SW 1271 (cell line): ENCODE results near the gene FRMPD4.

Experiments used
- DNase-seq, 2 experiments: peaks; one replicate each; lab custom pipeline; 2025; lab: John Stamatoyannopoulos, UW

The FRMPD4 gene

DNA sequence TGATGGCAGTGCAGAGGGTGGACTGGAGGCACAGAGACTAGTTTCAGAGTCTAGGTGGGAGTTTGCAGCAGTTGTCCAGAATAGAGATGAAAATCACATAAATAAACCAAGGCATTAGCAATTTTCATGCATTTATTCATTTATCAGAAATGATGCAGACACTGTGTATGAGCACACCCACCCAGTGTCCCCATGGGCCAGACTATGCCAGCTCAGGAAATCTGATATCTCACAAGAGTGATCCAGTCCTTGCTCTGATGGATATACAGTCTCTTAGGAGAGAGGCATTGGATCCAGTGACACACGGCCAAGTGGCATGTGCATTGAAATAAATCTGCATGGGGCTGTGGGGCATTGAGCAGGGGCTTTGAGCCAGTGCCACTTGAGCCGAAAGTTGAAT, 228.2 kb downstream of the FRMPD4 start:
- no peak for DNase-seq

DNA sequence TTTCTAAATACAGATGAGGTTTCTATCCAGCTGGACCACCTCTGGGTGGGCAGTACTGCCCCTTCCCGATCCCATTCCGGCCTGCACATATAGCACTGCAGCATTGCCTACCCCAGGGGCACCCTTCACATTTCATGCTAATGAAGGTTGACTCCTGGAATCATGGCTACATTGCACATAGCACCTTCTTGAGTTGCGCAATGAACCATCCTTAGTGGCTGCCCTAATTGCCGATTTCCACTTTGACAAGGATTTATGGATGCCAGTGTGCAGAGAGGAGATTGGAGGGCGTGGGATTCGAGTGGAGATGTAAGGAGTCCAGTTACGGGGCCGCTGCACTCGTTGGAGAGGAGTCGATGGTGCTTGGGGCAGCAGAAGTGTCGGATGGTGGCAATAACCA, 229.0 kb downstream of the FRMPD4 start:
- DNase-seq: no peak

DNA sequence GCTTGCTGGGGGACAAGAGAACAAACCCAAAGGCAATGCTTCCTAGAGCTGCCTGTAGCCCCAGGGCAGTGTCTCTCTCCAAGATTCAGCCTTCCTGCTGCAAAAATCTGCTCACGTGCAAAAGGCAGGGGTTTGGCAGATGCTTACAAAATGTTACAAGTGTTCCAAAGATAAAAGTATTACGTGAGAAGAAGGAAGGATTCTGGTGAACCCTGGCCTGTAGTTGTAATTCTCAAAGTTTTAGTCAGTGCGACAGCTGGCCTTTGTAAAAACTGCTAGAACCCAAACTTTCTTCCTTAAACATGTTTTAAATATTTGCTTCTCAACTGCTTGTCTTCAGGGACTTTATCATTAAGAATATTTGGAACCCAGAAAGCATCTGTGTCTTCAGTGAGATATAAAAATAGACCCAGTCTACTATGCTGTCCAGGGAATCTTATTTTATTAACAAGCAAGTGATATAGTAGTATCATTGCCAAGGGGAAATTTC, 232.3 kb downstream of the FRMPD4 start:
- DNase-seq: no peak

DNA sequence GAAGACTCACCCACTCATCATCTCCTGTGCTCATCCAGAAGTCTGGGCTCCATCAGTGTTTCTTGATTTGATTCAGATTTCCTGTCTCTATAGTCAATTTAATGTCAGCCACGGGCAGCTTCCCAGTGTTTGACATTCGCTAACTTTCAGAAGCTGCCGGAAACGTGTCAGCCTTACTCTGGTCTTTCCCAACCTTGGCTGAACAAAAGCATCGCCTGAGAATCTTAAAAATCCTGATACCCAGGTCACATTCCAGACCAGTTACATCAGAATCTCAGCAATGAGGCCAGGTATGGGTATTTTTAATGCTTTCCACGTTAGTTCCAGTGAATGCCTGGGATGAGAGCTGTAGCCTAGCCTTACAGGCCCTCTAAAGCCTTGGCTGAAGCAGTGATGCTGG, 233.8 kb downstream of the FRMPD4 start:
- DNase-seq: no peak

DNA sequence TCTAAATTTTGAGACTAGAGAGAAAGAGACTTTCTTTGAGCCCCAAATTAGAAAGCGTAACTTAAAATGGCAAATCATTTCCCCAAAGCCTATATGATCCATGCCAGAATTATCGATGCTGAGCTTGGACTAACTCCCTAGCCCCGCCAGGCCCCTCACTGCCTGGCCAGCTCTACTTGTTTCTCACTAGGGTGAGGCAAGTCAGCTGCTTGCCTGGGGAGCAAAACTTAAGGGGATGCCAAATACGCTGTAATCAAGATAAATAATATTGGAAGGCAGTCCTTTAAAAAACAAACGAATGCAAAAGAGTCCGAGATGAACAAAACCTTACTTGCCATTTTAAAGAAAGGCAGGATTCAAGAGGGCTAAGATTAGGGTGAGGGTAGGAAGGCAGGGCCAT, 236.0 kb downstream of the FRMPD4 start:
- no peak for DNase-seq

DNA sequence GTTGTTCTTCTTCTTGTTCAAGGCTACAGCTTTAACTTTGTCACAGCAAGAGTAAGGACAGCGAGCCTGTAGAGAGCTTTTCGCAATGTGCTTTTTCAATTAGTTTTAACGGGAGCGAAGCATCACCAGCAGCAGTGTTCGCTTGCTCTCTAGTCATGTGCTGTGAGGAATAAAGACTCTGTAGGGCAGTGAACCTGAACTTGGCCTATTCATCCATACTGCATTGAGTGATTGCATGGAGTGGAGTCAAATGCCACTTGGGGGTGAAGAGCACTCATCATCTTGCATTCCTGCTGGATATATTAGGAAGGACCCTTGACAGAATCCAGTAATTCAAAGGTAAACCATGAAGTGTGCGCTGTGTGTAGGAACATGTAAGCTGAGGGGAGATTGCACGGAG, 240.0 kb downstream of the FRMPD4 start:
- no peak for DNase-seq

DNA sequence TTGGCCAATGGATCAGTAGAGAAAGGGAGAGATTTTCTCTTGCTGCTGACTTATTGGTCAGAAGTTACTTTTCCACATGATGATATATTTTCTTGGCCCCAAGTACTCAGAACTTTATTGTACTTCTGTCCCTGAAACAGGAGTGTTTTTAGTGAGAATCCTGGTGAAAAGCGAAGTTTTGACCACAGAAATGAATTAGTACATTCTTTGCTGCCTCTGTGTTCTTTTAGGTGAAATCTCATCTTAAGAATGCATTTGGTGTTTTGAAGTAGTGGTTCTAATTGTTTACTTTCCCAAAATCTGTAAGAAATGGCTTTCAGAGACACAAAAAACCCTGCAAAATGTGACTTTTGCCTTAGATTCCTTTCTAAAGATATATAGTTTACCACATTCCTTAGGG, 240.4 kb downstream of the FRMPD4 start:
- DNase-seq: no peak

DNA sequence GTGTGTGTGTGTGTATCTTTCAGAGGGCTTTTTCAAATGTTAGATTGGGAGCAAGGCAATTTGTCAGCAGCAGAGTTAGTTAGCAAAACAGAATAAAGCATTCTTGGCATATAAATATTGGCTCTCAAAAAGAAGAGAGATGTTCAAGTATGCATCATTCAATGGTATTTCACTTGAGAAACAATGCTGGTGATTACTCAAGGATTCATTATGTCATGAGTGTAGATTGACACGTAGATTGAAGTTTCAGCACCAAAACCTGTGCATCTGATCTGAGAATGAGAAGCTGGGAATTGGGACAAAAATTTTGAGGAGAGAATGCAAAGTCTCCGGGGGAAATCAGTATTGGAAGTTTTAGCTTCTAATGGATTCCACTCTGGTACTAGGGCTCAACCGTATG, 241.4 kb downstream of the FRMPD4 start:
- DNase-seq: no peak

DNA sequence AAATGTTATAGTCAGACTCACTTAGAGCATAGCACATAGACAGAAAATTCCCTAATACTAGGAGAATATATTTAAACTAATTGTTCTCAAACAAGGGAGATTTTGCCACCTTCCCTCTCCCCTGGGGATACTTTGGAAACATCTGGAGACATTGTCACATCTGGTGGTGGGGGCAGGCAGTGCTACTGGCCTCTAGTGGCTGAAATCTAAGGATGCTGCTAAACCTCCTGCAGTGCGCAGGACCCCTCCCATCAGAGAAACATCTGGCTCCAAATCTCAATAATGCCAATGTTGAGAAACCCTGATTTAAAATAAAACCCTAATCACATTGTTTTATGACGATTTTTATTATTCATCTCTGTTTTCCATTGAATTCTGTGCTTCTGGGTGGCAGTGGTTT, 244.9 kb downstream of the FRMPD4 start:
- no peak for DNase-seq

DNA sequence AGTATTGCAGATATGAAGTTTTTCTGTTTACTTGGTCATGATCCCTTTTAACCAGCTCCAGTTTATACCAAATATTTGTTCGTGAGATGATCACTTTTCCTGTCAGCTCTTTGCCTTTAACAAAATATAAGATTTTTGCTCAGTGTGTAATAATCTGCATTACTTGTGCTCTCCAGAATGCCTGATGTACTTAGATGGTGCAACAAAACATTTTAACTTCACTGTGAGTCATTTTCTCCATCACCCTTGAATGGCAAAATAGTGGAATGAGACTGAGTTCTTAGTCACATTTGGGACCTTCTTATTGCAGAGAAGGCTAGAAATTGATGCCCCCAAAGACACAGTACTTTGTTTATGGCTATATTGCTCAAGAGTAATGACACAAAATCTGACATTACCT, 252.0 kb downstream of the FRMPD4 start:
- DNase-seq: no peak

DNA sequence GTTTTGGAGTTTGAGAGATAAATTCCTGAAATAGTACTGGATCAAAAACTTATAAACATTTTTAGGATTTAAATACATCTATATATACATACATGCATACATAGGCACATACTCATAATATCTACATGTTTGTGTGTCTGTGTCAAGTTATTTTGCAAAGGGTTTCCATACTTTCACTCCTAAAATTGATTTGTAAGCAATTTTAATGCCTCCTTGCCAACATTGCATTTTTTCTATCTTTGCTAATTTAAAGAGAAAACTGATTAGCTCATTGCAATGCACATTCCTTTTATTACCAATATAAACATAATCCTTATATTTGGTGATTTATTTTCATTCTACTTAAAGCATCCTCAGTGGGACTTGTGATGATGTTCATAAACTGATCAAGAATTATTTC, 258.3 kb downstream of the FRMPD4 start:
- no peak for DNase-seq

DNA sequence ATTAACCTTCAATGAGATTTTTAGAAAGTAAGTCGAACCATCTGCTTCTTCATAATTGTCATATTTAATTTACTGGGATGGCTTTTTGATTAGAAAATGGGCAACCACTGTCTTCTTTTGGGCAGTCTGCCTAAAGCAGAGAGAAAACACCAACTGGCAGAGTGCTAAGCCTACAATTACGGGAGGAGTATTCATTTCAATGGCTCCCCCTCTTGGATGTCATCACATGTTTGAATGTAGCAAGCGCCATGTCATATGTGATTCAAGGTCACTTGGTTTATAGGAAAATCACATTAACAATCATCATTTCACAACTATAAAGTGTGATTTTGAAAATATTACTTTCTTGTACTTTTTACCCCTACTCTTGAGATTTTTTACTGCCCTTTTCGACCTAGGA, 261.9 kb downstream of the FRMPD4 start:
- DNase-seq: no peak

DNA sequence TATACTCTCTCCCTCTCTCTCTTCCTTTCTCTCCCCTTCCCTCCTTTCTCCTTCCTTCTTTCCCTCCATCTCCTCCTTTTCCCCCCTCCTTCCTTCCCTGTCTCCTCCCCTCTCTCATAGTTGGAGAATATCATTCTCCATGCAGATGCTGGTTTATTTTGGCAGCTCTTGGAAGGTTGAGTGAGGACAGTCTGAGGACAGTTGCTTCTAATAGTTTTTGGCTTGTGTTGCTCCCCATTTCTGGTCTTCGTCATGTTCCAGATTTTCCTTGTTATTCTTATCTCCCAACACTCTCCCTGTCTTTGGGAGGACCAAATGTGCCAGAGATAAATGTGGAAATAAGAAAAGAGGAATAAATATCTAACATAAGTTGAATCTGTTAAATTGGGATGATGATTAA, 263.0 kb downstream of the FRMPD4 start:
- no peak for DNase-seq

DNA sequence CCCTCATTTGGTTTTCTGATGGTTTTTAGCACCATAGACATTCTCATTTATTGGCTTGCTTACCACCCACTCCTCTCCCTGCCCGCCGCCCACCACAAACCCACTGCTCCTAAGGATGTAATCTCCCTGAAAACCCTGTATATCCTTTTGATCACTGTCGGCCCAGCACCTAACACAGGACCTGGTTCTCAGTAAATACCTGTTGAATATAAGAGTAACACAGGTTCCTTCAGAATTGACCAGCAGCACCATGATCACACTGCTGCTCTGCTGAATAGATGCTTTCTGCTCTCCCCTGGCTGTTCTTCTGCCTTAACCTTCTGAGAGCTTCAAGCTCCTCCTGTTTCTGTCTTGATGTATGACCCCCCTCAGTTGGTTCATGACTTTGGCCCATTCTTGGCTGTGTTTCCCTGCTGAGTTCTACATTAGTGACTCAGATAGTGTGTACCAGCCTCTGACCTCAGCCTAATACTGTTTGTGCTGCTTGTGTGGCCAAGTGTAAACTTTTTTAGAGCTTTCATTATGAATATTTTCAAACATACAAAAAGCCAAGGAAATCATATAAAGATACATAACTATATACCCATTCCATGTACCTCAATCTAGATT, 265.3 kb downstream of the FRMPD4 start:
- no peak for DNase-seq

DNA sequence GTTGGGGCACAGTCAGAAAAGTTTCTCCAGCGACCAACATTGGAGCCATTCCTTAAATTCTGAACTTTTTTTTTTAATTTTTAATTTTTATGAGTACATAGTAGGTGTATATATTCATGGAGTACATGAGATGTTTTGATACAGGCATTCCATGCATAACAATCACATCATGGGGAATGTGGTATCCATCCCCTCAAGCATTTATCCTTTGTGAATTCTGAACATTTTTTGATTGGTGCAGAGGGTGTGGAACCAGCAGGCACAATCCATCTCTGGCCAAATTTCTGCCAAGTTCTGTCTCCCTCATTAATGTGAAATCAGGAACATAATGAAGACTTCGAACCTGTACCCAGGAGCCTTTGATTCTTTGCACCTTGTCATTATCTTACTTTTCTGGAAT, 267.0 kb downstream of the FRMPD4 start:
- no peak for DNase-seq

DNA sequence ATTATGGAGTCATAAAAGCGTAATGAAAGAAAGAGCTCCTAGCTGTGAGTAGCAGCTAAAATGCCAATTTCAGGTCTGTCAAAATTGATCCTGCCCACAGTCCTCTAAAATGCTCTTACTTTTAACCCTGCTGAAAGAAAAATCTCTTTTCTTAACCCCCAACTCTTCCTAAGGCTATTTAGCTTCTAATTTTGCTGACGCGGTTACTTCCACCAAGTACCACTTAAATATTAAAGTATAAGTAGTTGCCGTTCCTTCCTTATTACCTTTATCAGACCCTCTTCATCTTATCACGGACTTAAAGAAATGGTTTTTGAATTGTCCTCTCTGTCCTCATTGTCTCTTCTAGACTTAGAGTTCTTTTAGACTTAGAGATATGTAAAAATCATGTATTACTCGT, 272.2 kb downstream of the FRMPD4 start:
- no peak for DNase-seq

DNA sequence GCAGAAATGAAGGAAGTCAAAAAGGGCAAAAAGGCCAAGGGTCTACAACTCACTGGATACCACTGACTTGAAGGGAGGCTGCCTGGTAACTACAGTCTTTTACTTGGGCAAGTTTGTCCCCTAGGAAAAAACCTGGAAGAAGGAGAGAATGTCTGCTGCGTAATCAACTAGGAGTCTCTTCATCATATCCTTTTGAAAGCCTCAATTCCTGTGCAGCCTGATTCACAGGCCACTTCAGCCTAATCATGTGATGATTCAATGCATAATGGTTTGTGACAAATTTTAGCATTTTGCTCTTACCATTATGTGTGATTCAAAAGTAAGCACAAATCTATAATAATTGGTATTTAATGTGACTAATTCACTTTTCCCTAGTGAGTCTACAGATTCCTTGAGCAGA, 273.6 kb downstream of the FRMPD4 start:
- no peak for DNase-seq

DNA sequence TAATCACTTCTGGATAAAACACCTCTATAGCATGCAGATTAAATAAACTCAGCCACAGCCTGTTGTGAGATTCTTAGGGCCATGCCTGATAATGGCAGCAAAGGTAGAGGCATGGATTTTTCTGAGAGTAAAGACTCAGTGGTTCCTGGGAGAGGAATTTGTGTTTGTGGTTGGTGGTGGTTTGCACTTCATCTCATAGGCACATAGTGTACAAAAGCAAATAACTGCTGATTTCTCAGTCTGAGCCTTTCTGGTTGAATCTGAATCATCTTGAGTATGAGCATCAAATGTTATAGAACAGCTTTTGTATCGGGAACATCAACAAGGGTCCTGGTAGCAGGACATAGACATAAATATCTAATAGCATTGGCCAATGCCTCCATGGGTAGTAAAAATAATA, 274.3 kb downstream of the FRMPD4 start:
- DNase-seq: no peak

DNA sequence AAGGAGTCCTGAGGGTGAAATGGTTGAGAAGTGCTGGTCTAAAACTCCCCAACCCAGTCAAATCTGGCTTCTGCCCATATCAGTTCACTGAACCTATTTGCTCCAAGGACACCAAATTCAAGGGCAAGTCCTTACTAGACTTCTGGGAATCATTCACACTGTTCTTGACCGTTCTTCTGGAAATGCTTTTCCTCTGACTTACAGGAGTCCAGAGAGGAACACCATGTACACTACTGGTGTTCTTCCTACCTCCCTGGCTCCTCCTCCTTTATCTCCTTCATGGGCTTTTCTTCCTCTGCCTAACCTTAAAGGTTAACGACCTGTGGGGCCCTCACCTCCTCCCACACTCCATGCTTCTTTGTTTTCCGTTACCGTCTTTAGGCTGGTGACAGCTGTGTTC, 281.3 kb downstream of the FRMPD4 start:
- no peak for DNase-seq

DNA sequence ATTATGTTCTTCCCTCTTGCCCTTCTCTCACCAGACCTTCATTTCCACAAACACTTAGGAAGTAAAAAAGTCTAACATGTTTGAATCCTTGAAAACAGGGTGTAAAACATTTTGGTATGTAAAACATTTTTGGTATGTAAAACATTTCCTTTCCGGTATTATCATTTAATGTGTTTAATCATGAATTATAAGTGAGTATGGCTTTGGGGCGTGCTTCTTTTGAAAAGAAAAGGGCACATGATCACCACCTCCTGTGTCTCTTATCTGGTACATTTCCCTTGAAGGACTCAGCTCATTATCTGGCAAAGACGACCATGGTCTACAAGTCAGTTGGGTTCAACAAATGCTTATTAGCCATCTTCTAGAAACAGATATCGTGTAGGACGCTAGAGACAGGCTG, 283.6 kb downstream of the FRMPD4 start:
- no peak for DNase-seq

DNA sequence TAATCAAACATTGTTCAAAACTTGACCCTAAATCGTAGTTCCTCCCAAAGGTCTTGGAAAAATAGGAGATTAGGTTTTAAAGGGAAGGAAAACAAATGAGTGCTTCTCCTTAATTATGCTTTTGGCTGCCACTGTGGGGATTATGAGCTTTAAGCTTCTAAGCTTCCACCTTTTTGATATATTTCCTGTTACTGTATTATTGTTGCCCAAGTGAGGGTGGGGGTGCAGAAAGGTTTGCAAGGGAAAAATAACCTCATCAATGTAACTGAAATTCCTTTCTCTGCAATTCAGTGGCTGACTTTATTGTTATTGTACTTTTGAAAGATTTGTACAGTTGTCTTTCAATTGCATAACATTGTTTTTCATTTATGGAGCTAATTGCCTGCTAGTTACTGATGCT, 285.1 kb downstream of the FRMPD4 start:
- DNase-seq: no peak

DNA sequence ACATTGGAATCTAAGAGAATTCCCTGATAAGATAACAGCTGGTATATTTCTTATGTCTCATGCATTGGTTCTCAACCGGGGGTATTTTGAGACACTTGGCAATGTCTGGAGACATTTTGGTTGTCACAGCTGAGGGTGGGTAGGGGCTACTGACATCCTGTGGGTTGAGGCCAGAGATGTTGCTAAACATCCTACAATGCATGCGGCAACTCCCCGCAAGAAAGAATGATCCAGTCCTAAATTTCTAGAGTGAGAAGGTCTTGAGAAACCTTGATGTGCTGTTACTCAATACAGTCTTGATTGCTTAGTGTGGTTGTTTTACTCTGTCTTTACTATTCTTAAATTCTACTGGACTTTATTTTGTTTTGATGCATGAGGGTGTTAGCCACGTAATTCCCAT, 287.2 kb downstream of the FRMPD4 start:
- DNase-seq: no peak

DNA sequence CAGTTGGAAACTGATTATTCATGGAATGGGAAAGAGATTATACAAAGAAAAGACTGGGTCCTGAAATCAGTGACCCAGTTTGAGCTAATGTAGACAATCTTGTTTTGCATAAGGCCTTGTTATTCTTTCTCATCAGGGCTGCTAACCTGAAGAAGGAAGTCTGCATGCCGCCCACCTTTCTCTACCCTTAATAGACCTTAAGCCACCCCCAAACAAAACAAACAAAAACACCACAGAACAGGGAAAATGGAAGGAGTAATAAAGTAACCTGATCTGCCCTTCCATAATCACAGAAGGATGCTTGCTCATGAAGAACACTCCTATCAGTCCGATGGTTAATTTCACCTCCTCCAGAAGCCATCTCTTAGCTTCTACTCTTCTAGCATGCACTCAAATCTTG, 288.1 kb downstream of the FRMPD4 start:
- DNase-seq: no peak

DNA sequence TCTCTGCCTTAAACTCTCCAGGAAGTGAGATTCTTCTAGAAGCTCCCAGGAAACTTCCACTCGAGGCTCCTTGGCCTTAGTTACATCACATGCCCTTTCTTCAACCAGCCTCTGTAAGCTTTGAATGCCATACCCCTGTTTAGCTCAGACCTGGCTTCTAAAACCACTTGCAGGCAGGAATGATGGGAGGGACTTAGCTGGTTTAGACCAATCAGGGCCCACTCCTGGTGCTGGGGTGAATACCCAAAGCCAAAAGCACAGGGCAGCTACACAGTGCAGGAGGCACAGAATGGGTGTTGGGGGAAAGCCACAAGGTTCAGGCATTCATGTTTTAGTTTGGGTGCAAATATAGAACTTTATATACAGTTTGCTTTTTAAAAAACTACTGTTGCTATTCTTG, 296.2 kb downstream of the FRMPD4 start:
- DNase-seq: no peak

DNA sequence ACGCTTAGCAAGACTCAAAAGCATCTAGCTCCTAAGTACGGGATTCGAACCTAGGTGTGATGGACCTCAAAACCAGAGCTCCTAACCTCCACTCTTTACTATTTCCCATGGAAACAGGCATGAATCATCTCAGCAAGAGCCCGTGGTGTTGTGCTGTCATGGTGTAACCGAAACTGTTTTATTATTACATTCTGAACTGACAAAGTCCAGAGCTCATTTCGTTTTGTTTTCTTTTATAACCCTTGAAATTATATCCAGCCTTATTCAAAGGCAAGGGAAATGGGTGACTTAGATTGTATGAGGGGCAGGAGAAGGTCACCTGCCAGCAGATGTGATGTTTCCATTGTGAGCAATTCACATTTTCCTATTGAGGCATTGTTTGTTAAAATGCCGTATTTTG, 301.1 kb downstream of the FRMPD4 start:
- no peak for DNase-seq
